Coronary artery (tissue), 2 donors: ENCODE measurements around the gene FXN.

Experiments used
- DNase-seq: peaks from one replicate; pipeline ENCODE4 v3.0.0-alpha.2; 2017; ENCODE audit warnings: low spot score
- H3K27ac ChIP-seq, 2 donors: fragments of 200-600 bp; sonication (generic); one replicate each; pipeline ENCODE4 v1.5.1; 2016 to 2019
- H3K4me3 ChIP-seq: fragments of 200-600 bp; sonication (generic); 2 replicates; pipeline ENCODE4 v1.5.1; 2016; ENCODE audit warnings: mild to moderate bottlenecking, moderate library complexity
- CTCF ChIP-seq: fragments of 200-600 bp; sonication (generic); IDR thresholded peaks from one replicate; pipeline ENCODE4 v1.5.1; 2019; ENCODE audit warnings: antibody characterized with exemption

FXN gene

DNA sequence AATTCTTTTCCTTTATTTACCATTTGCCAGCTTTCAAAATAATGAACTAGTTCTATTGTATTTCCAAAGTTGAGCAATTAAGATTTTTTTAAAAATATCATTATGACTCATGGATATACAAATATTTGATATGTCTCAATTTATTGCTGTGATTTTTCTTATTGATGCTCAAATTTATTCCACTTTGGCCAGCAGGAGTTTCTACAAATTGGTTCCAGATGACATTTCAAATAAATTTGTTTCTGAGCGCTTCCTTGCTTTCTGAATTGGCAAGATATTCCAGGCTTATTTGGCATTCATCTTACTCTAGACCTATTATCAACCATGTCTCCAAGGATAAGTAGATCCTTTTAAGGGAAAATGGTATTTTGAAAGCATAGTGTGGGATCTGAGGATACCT lies 80.1 kb downstream of the FXN start:
- H3K27ac ChIP-seq = no peak overlapping the region
- no peak for TF ChIP-seq CTCF
- DNase-seq = no peak
- no peak overlapping the region for H3K4me3 ChIP-seq

DNA sequence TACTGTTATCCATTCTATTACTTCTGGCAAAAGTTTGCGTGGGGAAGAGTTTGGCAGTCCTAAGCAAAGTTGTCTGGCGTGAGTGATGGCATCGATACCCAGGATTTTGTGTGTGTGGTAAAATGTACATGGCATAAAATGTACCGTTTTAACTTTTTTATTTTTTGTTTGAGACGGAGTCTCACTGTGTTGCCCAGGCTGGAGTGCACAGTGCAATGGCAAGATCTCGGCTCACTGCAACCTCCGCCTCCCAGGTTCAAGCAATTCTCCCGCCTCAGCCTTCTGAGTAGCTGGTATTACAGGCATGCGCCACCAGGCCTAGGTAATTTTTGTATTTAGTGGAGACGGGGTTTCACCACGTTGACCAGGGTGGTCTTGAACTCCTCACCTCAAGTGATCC lies 83.1 kb downstream of the FXN start:
- Histone ChIP-seq H3K27ac (no peak overlapping the region), H3K4me3 (no peak overlapping the region)
- TF ChIP-seq CTCF = no peak
- DNase-seq = no peak

DNA sequence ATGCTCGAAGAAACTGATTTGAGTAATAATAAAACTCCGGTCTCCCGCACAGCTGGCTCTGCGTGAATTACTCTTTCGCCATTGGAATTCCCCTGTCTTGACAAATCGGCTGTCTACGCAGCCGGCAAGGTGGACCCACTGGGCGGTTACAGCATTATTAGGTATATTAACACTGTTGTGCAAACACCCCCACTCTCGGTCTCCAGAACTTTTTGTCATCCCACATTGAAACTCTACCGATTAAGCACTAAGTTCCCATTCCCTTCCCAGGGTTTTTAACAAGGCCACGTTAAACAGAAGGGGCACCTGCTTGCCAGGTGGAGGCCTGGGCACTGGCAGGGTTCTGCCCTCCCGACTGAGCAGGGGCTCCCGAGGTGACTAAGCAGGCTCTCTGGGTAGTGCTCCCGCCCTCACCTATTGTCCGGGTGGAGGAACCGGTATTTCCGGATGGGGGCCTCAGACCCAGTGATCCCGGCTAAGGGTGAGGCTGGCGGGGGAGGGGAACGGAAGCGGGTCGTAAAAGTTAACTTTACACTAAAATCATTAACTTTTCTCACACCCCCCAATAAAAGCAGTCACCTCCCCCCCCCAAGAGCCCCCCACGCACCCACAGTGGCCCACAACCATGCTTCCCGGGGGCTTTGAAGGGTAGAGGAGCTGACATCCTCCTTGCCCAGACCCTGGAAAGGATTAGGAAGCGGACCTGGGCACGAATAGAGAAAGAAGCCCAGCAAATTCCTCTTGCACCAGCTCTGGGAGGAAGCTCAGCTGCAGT lies 85.0 kb downstream of the FXN start:
- Histone ChIP-seq H3K27ac (peak overlapping the region; percentile 70 to 92), H3K4me3 (peak overlapping the region; percentile 97)
- TF ChIP-seq CTCF = no peak
- DNase-seq = no peak

- peak overlapping the region; percentile 70 to 92 for H3K27ac ChIP-seq
- peak overlapping the region; percentile 97 for H3K4me3 ChIP-seq
- DNase-seq = no peak
- no peak for TF ChIP-seq CTCF
Observed at GRCh38 chr9:69121155-69122081, 85.9 kb downstream of the FXN start.

DNA sequence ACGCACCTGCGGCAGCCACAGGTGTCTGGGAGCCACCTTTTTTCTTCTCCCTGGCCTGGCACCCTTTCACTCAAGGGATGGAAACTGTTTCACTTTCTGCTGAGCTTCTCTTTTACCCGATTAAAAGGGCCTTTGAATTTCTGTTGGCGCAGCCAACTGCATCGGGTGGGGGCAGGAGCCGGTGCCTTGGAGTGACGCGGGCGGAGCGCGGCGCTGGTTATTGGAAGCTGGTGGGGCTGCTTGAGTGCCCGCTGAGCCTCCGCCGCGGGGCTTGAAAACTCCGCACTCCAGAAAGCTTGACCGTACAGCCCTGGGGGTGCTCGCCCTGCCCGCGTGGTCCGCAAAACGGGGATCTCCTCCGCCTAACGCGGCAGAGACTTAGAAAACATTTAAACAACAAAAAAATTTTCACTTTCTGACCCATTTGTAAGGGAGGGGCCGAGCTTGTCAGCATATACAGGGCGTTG lies 86.6 kb downstream of the FXN start:
- peak overlapping the region; percentile 70 to 92 for H3K27ac ChIP-seq
- DNase-seq = peak; percentile 86
- no peak for TF ChIP-seq CTCF
- peak overlapping the region; percentile 97 for H3K4me3 ChIP-seq

GRCh38 chr9:69122549-69123141 lies 87.1 kb downstream of the FXN start:
- no peak for TF ChIP-seq CTCF
- peak overlapping the region; percentile 97 for H3K4me3 ChIP-seq
- no peak for DNase-seq
- H3K27ac ChIP-seq = peak overlapping the region; percentile 70 to 92
